ENCODE measurements around the gene ASTN1. TPM values are rescaled to one million over a fixed set of nuclear protein-coding genes. Genes with fewer than 3 reads are reported as not detected.

Gene ASTN1
- total RNA-seq, 1 donor from 2014 or later, result not detected

GRCh38 chr1:176815621-176816020 lies 348.9 kb downstream of the ASTN1 start:
- Mint-ChIP-seq H3K4me1 (no peaks in the 10 kb centered on the region), H3K27me3 (no peaks in the 10 kb centered on the region), H3K4me3 (no peak overlapping the region), H3K27ac (no peak overlapping the region), H3K9me3 (no peaks in the 10 kb centered on the region), H3K36me3 (ENCODE audit: low read depth) (no peaks in the 10 kb centered on the region)
- no peak for DNase-seq
- intact Hi-C loops (cut with micrococcal nuclease), result no loop called here

- no peaks in the 10 kb centered on the region for H3K27me3 Mint-ChIP-seq
- H3K9me3 Mint-ChIP-seq, result no peaks in the 10 kb centered on the region
- no peaks in the 10 kb centered on the region for H3K4me1 Mint-ChIP-seq
- H3K27ac Mint-ChIP-seq, result no peak overlapping the region
- DNase-seq, result no peak
- H3K4me3 Mint-ChIP-seq, result no peak overlapping the region
- intact Hi-C loops (cut with micrococcal nuclease), result no loop called here
- no peaks in the 10 kb centered on the region for H3K36me3 Mint-ChIP-seq (ENCODE audit: low read depth)
These were observed 352.8 kb downstream of the ASTN1 start for GRCh38 chr1:176811511-176812288.

DNA sequence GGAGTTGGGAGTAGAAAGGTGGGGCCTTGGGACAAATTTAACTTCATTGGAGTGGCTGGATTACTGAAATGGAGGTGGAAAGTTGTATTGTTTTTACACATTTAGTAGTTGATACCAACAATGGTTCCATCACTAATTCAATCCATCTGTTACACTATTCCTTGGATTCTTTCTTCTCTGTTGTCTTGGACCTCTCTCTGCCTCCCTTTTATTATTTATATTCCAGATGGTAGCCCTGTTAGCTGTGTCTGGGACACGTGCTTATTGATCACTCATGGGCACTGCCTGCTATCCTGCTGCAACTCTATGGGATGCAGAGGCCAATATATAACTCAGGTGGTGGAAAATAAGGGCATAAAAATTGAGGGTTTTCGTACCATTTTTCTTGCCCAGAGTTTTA lies 355.2 kb downstream of the ASTN1 start:
- no peaks in the 10 kb centered on the region for H3K27me3 Mint-ChIP-seq
- no peaks in the 10 kb centered on the region for H3K9me3 Mint-ChIP-seq
- intact Hi-C loops (cut with micrococcal nuclease), result no loop called here
- DNase-seq, result no peak
- H3K27ac Mint-ChIP-seq, result no peak overlapping the region
- no peak overlapping the region for H3K4me3 Mint-ChIP-seq
- no peaks in the 10 kb centered on the region for H3K36me3 Mint-ChIP-seq (ENCODE audit: low read depth)
- no peaks in the 10 kb centered on the region for H3K4me1 Mint-ChIP-seq

Other genes starting within 250 kb of the ASTN1 start
- gene BRINP2, start 6.2 kb upstream of the ASTN1 start, total RNA-seq, result 0.26 TPM in 1 of 2 replicates, not detected in the other

All from activated CD4-positive, alpha-beta T cell treated with anti-CD3 and anti-CD28 coated beads, Interleukin-2, amount 10 ng/mL, durations not matched to agents 24 days and 14 days (primary cell).